ENCODE results near the gene HOXD8. TPM values are rescaled to one million over a fixed set of nuclear protein-coding genes. Genes with fewer than 3 reads are reported as not detected.

HOXD8 gene
- total RNA-seq, 1 donor, result not detected

- no peak for DNase-seq (ENCODE audit: low read depth in 2 of 3, low spot score in 2 of 3)
Observed at GRCh38 chr2:176114930-176115625, 14.4 kb upstream of the HOXD8 start.

- DNase-seq (ENCODE audit: low read depth in 2 of 3, low spot score in 2 of 3), result no peak
Observed at GRCh38 chr2:176115883-176116813, 13.4 kb upstream of the HOXD8 start, which contains the start of gene HOXD10. Gene HOXD10 (plus strand): TSS chr2:176116778. CDS start chr2:176116834, 56 bp downstream.

- DNase-seq (ENCODE audit: low read depth in 2 of 3, low spot score in 2 of 3), result no peak
Observed at GRCh38 chr2:176117162-176117822, 12.2 kb upstream of the HOXD8 start.

DNA sequence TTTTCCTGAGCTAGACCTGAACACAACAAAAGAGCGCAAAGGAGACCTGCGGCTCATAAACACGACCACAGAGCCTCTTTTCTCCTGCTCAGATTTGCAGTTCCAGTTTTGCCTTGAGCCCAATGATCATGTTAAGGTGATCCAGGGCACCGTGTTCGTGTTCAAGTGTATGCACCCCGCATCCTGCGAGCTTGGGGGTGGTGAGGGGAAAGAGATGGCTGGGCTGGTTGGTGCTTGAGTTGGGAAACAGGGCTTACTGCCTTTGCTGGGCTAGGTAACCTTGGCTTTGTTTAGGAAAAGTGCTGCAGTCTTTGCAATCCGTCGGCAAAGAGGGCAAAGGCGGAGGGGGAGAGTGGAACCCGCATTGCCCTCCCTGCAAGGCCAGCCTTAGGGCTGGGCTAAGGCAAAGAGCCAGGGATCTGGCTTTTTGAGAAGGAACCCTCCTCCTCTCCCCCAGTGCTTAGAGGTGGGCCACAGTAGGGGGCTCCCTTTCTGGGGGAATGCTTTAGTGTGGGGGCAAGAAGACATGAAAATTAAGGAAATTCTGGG lies 11.6 kb upstream of the HOXD8 start:
- no peak for DNase-seq (ENCODE audit: low read depth in 2 of 3, low spot score in 2 of 3)

GRCh38 chr2:176118601-176119339 lies 10.7 kb upstream of the HOXD8 start:
- DNase-seq (ENCODE audit: low read depth in 2 of 3, low spot score in 2 of 3), result peak in 2 of 3 donors; percentile 56 to 72

- no peak for DNase-seq (ENCODE audit: low read depth in 2 of 3, low spot score in 2 of 3)
Observed at GRCh38 chr2:176120364-176121189, 8.9 kb upstream of the HOXD8 start.

GRCh38 chr2:176121190-176122051 lies 8.1 kb upstream of the HOXD8 start:
- DNase-seq (ENCODE audit: low read depth in 2 of 3, low spot score in 2 of 3), result no peak

GRCh38 chr2:176122052-176122682 lies 7.3 kb upstream of the HOXD8 start:
- DNase-seq (ENCODE audit: low read depth in 2 of 3, low spot score in 2 of 3), result no peak

GRCh38 chr2:176122683-176123410 lies 6.7 kb upstream of the HOXD8 start, which contains the start of gene HOXD9:
Gene HOXD9 (plus strand): TSS chr2:176122719. CDS start chr2:176122769, 50 bp downstream.
- peak in 1 of 3 donors; percentile 37 for DNase-seq (ENCODE audit: low read depth in 2 of 3, low spot score in 2 of 3)

DNA sequence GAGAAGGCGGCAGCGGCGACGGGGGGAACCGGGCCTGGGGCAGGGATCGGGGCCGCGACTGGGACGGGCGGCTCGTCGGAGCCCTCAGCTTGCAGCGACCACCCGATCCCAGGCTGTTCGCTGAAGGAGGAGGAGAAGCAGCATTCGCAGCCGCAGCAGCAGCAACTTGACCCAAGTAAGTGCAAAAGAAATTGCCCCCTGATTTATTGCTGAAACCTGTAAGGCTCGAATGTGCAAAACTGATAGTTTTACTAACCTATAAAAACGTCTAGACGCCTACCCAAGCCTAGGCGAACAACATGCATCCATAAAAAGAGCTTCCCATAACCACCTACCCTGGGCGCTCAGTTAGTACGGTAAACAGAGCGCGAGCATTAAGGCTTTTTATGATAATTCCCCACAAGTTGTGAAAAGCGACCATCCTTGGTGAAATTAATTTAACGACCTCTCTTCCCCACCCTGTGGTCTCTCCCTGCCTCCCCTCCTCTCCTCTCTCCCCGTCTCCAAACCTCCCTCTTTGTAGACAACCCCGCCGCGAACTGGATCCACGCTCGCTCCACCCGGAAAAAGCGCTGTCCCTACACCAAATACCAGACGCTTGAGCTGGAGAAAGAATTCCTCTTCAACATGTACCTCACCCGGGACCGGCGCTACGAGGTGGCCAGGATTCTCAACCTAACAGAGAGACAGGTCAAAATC lies 5.9 kb upstream of the HOXD8 start:
- no peak for DNase-seq (ENCODE audit: low read depth in 2 of 3, low spot score in 2 of 3)

- no peak for DNase-seq (ENCODE audit: low read depth in 2 of 3, low spot score in 2 of 3)
Observed at GRCh38 chr2:176124110-176124946, 5.2 kb upstream of the HOXD8 start.

GRCh38 chr2:176124947-176125771 lies 4.3 kb upstream of the HOXD8 start:
- DNase-seq (ENCODE audit: low read depth in 2 of 3, low spot score in 2 of 3), result no peak

- no peak for DNase-seq (ENCODE audit: low read depth in 2 of 3, low spot score in 2 of 3)
Observed at GRCh38 chr2:176125772-176126054, 3.8 kb upstream of the HOXD8 start.

DNA sequence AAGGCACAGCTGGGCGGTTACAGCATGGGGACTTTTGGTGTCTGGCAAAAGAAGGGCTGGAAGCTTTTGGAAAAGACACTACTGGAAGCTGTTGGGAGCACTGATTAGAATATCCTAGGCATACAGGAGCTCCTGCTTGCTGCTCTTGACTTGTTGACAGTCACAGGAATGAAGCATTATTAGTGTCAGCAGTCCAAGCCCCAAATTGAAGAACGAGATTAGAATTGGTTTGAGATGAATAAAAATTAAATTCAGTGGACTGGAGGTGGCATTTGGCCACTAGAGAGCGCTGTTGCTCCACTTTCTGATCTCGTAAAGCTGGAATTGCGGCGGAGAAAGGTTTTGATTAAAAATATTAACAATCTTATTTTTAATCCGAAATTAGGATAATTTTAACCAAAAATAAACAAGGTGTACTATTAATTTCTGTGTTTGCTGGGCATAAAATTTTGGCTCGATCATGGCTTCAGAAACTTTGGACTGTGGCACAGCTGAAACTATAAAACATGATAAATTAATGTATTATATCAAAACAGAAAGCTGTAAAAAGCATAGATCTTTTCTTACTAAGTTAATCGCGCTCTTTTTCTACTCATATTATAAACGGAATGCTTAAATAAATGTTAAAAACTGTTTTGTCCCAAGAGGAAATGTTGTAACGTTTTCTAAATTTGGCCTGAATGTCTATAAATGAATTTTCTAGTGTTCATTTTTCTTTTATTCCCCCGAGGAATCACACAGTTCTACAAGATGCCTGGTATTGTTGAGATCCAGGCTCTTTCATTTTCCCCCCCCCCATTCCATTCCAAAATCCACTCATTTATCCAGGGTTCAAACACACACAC lies 2.4 kb upstream of the HOXD8 start:
- peak; percentile 61 to 80 (median 71) for DNase-seq (ENCODE audit: low read depth in 2 of 3, low spot score in 2 of 3)
